Measurements from ENCODE around the gene CD86.

The CD86 gene

DNA sequence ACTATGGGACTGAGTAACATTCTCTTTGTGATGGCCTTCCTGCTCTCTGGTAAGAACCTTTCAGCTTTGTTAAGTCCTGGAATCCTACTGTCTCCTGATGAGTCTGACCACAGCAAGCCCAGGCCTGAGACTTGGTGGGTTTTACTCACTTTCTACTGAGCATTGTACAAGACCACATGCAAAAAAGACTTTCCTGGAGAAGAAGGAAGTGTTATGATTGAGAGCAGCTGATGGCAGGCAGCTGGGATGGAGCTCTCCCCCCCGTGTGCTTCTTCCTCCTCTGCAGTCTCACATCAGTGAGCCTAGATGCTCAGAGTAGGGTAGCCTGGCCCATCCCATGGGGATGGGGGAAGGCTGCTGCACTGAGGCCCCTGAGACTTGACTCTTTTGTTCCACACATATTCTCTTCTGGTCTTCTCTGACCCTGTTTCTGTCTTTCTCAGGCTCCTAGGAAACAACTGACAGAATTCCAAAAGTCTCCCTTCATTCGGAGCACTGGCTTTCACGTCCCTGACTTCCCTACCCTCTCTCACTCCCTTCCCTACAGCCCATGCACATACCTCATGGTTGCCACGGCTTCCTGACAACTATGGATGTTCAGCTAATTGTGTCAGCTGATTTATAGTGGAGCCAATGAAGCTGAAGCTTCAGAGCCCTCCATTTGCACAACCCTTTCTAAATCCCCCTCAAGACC lies 36.6 kb downstream of the CD86 start:
- TF ChIP-seq, protein P1, sequence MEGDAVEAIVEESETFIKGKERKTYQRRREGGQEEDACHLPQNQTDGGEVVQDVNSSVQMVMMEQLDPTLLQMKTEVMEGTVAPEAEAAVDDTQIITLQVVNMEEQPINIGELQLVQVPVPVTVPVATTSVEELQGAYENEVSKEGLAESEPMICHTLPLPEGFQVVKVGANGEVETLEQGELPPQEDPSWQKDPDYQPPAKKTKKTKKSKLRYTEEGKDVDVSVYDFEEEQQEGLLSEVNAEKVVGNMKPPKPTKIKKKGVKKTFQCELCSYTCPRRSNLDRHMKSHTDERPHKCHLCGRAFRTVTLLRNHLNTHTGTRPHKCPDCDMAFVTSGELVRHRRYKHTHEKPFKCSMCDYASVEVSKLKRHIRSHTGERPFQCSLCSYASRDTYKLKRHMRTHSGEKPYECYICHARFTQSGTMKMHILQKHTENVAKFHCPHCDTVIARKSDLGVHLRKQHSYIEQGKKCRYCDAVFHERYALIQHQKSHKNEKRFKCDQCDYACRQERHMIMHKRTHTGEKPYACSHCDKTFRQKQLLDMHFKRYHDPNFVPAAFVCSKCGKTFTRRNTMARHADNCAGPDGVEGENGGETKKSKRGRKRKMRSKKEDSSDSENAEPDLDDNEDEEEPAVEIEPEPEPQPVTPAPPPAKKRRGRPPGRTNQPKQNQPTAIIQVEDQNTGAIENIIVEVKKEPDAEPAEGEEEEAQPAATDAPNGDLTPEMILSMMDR (conservative IDR thresholded peaks at IDR 0.05; ENCODE audit: low read depth, low read length), result no peak
- H3K4me3 ChIP-seq (ENCODE audit: low read length), result no peak overlapping the region
- no peak for DNase-seq (ENCODE audit: low read depth)

DNA sequence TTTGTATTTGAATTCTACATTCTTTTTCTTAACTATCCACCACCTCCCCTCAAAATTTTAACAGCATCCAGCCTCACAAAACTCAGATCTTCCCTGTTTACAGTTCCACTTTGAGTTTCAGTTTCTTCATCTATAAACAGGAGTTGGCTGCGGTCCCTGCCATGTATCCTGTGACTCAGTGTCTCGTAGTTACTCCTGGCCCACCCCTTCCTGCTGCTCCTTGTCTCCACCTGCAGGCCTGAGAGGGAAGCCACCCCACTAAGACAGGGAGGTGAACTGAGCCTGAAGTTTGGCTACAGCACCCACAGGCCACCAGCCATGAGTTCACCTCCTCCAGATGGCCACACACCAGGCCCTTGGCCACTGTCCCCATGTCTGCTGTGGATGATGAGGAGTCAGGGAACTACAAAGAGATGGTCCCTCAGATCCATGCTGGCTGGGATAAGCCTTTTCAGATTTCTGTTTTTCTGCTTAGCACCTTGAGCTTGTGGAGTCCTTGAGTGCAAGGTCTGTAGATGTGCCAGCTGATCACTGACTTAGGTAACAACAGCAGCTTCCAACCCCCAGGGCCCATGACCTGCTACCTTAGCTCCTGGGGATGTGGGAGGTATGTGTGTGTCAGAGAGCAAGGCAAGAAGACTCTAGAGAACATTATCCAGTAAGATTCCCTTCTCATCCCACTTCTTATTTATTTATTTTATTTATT lies 37.5 kb downstream of the CD86 start:
- DNase-seq (ENCODE audit: low read depth), result no peak
- H3K4me3 ChIP-seq (ENCODE audit: low read length), result no peak overlapping the region
- TF ChIP-seq, protein P1 (conservative IDR thresholded peaks at IDR 0.05; ENCODE audit: low read depth, low read length), result peak; percentile 40

DNA sequence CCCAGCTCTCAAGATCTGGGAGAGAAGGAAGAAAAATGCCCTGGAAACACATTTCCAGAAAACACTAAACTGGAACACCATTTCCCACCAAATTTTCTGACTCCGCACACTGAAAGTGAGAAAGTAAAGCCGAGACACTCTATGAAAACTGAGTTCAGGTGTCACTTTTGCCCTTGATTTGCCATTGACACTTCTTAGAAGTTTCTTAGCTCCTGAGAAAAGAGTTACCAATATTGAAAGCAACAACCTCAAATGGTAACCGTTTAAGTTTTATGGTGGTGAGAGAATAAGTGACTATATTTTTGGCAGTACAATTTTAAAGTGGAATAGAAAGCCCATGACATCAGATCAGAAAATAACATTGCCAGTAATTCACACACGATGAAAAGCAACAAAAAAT lies 39.0 kb downstream of the CD86 start:
- TF ChIP-seq, protein P1 (conservative IDR thresholded peaks at IDR 0.05; ENCODE audit: low read depth, low read length), result no peak
- no peak overlapping the region for H3K4me3 ChIP-seq (ENCODE audit: low read length)
- no peak for DNase-seq (ENCODE audit: low read depth)

DNA sequence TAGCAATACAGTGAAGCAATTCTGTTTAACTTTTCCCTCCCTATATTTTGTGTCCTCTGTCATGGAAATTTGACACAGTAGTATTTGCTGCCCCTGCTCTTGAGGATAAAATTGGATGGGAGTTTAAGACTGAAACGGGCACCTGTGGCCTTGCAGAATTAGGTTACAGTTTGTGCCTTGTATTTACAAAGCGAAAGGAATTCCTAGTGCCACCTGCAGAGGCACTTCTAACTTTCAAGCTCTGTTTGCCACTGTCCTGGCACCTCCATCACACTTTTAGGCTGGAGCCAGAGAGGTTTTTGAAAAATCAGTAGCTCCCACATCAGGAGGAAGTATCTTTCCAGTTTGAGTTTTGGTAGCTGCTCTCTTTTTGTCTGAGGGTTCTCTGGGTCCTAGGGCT lies 39.5 kb downstream of the CD86 start:
- no peak for DNase-seq (ENCODE audit: low read depth)
- TF ChIP-seq, protein P1 (conservative IDR thresholded peaks at IDR 0.05; ENCODE audit: low read depth, low read length), result no peak
- no peak overlapping the region for H3K4me3 ChIP-seq (ENCODE audit: low read length)

DNA sequence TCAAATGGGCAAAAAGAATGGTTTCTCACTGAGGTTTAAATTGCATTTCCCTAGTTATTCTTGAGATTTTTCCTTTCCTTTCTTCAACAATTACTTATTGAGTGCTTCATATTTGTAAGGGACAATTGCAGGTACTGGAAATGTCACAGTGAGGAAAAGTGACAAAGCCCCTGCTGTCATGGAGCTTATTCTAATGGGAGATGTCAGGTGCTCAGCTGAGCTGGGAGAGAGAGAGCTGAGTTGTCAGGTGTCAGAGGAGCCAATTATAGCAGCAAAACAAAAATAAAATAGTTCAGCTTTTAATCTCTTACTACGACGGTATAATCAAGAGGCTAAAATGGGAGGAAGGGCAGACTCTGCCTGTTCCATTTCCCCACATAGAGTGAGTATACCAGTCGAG lies 42.0 kb downstream of the CD86 start:
- TF ChIP-seq, protein P1 (conservative IDR thresholded peaks at IDR 0.05; ENCODE audit: low read depth, low read length), result no peak
- H3K4me3 ChIP-seq (ENCODE audit: low read length), result no peak overlapping the region
- no peak for DNase-seq (ENCODE audit: low read depth)

DNA sequence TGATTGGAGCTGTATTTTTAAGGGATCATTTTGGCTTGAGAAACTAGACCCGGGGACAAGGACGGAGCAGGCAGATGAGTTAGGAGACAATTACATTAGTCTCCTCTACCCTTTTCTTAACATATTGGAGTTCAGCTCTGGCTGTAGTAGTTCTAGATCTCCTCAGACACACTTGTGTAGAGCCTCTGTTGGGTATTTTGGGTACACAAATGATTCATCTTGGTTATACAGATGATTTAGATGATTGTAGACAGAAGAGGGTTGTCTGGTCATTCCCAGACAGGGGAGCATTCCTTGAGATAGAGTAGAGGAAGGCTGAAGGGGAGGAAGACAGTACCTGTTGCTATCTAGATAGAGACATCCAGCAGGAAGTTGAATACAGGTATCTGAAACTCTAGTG lies 43.4 kb downstream of the CD86 start:
- H3K4me3 ChIP-seq (ENCODE audit: low read length), result no peak overlapping the region
- DNase-seq (ENCODE audit: low read depth), result no peak
- TF ChIP-seq, protein P1 (conservative IDR thresholded peaks at IDR 0.05; ENCODE audit: low read depth, low read length), result no peak

DNA sequence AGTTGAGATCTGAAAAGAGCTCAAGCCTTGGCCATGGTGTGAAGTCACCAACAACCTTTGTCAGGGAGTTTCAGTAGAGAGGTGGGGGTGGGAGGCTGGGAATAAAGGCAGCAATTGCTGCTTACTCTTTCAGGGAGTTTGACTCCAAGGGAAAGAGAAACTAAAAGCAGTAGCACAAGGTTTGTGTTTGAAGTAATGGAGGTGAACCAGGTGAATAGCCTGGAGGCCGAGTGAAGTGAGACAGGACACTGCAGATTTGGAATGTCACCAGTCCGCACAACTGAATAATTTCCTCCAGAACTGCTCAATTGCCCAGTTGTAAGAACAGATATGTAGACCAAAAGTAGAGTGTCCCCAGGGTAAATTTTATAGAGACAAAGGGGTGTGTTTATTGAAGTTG lies 44.1 kb downstream of the CD86 start:
- no peak for DNase-seq (ENCODE audit: low read depth)
- TF ChIP-seq, protein P1 (conservative IDR thresholded peaks at IDR 0.05; ENCODE audit: low read depth, low read length), result no peak
- H3K4me3 ChIP-seq (ENCODE audit: low read length), result no peak overlapping the region

Data from retinal pigment epithelial cell (primary cell).